Activated T-cell treated with anti-CD3 and anti-CD28 coated beads for 4 hours (primary cell): ENCODE measurements around the gene PICK1.

Source experiments
- DNase-seq: peaks from one replicate; pipeline ENCODE4 v3.0.0-alpha.2; 2020

The PICK1 gene

GRCh38 chr22:38120359-38121110, 63.3 kb downstream of the PICK1 start:
- DNase-seq, result no peak

- no peak for DNase-seq
These were observed 65.4 kb downstream of the PICK1 start for GRCh38 chr22:38122616-38123015.

- DNase-seq, result no peak
These were observed 67.2 kb downstream of the PICK1 start for GRCh38 chr22:38124236-38124974.

DNA sequence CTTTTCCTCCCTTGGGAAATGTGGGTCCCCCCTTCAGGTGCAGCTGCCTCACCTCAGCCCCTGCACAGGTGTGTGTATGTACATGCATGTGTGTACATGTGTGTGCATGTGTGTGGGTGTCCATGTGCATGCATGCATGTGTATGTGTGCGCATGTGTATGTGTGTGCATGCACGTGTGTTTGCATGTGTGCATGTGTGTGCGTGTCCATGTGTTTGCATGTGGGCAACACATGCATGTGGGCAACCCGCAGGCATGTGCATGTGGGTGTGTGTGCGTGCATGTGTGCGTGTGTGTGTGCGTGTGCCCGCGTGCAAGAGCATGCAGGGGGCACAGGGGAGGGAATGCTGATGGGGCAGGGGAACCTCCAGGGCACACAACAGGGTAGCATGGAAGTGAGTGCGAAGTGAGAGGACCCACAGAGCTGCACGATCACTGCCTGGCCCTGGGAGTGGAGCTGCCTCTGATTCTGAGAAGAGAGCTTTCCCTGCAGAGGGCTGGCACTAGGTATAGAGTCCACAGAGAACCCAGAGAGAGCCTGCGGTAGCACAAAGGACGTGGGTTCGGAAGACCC, 67.9 kb downstream of the PICK1 start:
- no peak for DNase-seq
